Measurements from ENCODE around the gene NFIC.

- TF ChIP-seq, protein P1, sequence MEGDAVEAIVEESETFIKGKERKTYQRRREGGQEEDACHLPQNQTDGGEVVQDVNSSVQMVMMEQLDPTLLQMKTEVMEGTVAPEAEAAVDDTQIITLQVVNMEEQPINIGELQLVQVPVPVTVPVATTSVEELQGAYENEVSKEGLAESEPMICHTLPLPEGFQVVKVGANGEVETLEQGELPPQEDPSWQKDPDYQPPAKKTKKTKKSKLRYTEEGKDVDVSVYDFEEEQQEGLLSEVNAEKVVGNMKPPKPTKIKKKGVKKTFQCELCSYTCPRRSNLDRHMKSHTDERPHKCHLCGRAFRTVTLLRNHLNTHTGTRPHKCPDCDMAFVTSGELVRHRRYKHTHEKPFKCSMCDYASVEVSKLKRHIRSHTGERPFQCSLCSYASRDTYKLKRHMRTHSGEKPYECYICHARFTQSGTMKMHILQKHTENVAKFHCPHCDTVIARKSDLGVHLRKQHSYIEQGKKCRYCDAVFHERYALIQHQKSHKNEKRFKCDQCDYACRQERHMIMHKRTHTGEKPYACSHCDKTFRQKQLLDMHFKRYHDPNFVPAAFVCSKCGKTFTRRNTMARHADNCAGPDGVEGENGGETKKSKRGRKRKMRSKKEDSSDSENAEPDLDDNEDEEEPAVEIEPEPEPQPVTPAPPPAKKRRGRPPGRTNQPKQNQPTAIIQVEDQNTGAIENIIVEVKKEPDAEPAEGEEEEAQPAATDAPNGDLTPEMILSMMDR (IDR thresholded peaks at IDR 0.05; ENCODE audit: low read depth, low read length): no peak
- TF ChIP-seq POLR2A (IDR thresholded peaks at IDR 0.05; ENCODE audit: extremely low read depth, insufficient read length) (no peak), MAX (IDR thresholded peaks at IDR 0.05; ENCODE audit: low read depth, low read length) (no peak)
Observed at GRCh38 chr19:3373971-3374368, 7.6 kb downstream of the NFIC start.
